KMS-11 (cell line): ENCODE data around the gene HYDIN.
"Not testable (repeated sequence)": the region's sequence is repeated elsewhere in the genome, so short reads cannot be mapped to it uniquely, and the experiment has no call there.

ENCODE experiments used
- H2AFZ ChIP-seq: fragments of 200-600 bp; sonication (generic); 2 replicates; pipeline ENCODE4 v1.6.1; 2016; ENCODE audit warnings: antibody characterized with exemption, mixed run types, low read depth
- H3K27ac ChIP-seq: fragments of 200-600 bp; sonication (generic); 2 replicates; pipeline ENCODE4 v1.6.1; 2016; ENCODE audit warnings: mild to moderate bottlenecking, mixed run types
- H3K27me3 ChIP-seq: fragments of 200-600 bp; sonication (generic); 2 replicates; pipeline ENCODE4 v1.6.1; 2017; ENCODE audit warnings: mild to moderate bottlenecking, low read depth, mixed run types, moderate library complexity; ENCODE audit not compliant: insufficient read depth
- H3K36me3 ChIP-seq: fragments of 200-600 bp; sonication (generic); 2 replicates; pipeline ENCODE4 v1.6.1; 2017; ENCODE audit warnings: mild to moderate bottlenecking, mixed run types; ENCODE audit not compliant: insufficient read depth
- H3K4me1 ChIP-seq: fragments of 200-600 bp; sonication (generic); 2 replicates; pipeline ENCODE4 v1.6.1; 2016; ENCODE audit warnings: mild to moderate bottlenecking, low read depth, mixed run types; ENCODE audit not compliant: poor library complexity, severe bottlenecking
- H3K4me2 ChIP-seq: fragments of 200-600 bp; sonication (generic); 2 replicates; pipeline ENCODE4 v1.7.0; 2016; ENCODE audit warnings: mild to moderate bottlenecking, mixed run types
- H3K4me3 ChIP-seq: fragments of 200-600 bp; sonication (generic); IDR thresholded peaks from 2 replicates; pipeline ENCODE4 v1.6.1; 2017; ENCODE audit warnings: low read depth, low read length, mixed read lengths; ENCODE audit not compliant: insufficient read depth
- H3K79me2 ChIP-seq: fragments of 200-600 bp; sonication (generic); 2 replicates; pipeline ENCODE4 v1.6.1; 2016; ENCODE audit warnings: low read depth, mixed run types; ENCODE audit not compliant: insufficient read depth
- H3K9ac ChIP-seq: fragments of 200-600 bp; sonication (generic); 2 replicates; pipeline ENCODE4 v1.6.1; 2016; ENCODE audit warnings: mild to moderate bottlenecking, mixed run types
- H4K20me1 ChIP-seq: fragments of 200-600 bp; sonication (generic); 2 replicates; pipeline ENCODE4 v1.6.1; 2016; ENCODE audit warnings: mild to moderate bottlenecking, mixed run types; ENCODE audit not compliant: insufficient read depth

HYDIN gene

DNA sequence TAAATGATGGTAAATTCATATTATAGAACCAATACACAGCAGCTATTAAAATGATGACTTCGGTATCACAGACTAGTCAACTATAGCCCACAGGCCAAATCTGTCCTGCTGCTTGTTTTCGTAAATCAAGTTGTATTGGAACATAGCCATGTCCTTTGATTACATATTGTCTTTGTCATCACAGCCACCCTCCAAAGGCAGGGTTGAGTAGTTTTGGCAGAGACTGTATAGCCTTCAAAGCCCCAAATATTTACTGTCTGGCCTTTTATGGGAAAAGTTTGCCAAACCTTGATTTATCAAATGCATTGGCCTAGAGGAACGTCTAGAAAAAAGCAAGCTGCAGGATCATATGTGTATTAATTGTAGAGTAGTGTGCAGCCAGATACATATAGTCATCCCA lies 270.4 kb downstream of the HYDIN start:
- H3K4me1 ChIP-seq, H3K36me3 ChIP-seq, H3K27me3 ChIP-seq, H4K20me1 ChIP-seq, H2AFZ ChIP-seq, H3K4me3 ChIP-seq, H3K9ac ChIP-seq, H3K4me2 ChIP-seq, H3K27ac ChIP-seq, H3K79me2 ChIP-seq: not testable (repeated sequence)

- H4K20me1 ChIP-seq, H3K4me1 ChIP-seq, H3K79me2 ChIP-seq, H3K4me3 ChIP-seq, H3K4me2 ChIP-seq, H3K27me3 ChIP-seq, H3K9ac ChIP-seq, H3K36me3 ChIP-seq, H3K27ac ChIP-seq, H2AFZ ChIP-seq: not testable (repeated sequence)
Observed at GRCh38 chr16:70954922-70955321, 275.6 kb downstream of the HYDIN start.

DNA sequence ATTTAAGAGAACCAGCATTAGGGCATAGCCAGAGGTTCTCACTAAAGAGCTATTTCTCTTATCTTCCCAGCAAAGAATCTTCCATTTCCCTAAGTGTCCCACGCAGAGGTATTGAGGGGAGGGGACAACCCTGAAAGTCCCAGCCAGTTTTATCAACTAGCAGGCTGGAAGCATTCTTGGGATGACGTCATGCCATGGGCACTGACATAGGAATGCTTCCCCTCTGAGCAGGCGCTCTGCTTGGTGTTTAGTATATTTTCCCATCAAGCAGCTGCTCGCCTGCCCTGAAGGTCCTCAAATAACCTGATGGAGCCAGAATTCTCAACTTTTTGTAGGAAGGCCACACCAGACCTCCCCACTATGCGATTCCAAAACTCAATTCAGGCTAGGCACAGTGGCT lies 276.7 kb downstream of the HYDIN start:
- not testable (repeated sequence) for H3K27me3 ChIP-seq, H3K79me2 ChIP-seq, H3K27ac ChIP-seq, H3K4me2 ChIP-seq, H3K4me3 ChIP-seq, H3K4me1 ChIP-seq, H4K20me1 ChIP-seq, H2AFZ ChIP-seq, H3K9ac ChIP-seq, H3K36me3 ChIP-seq

GRCh38 chr16:70943551-70943950 lies 287.0 kb downstream of the HYDIN start:
- not testable (repeated sequence) for H3K79me2 ChIP-seq, H3K4me2 ChIP-seq, H2AFZ ChIP-seq, H3K36me3 ChIP-seq, H3K9ac ChIP-seq, H3K27ac ChIP-seq, H4K20me1 ChIP-seq, H3K4me1 ChIP-seq, H3K4me3 ChIP-seq, H3K27me3 ChIP-seq

GRCh38 chr16:70939690-70940359 lies 290.7 kb downstream of the HYDIN start:
- H3K27ac ChIP-seq, H4K20me1 ChIP-seq, H2AFZ ChIP-seq, H3K9ac ChIP-seq, H3K4me2 ChIP-seq, H3K4me1 ChIP-seq, H3K4me3 ChIP-seq, H3K27me3 ChIP-seq, H3K79me2 ChIP-seq, H3K36me3 ChIP-seq: not testable (repeated sequence)

- not testable (repeated sequence) for H3K4me1 ChIP-seq, H3K27ac ChIP-seq, H4K20me1 ChIP-seq, H3K4me3 ChIP-seq, H3K9ac ChIP-seq, H3K4me2 ChIP-seq, H3K36me3 ChIP-seq, H3K27me3 ChIP-seq, H3K79me2 ChIP-seq, H2AFZ ChIP-seq
Observed at GRCh38 chr16:70936781-70937525, 293.6 kb downstream of the HYDIN start.

DNA sequence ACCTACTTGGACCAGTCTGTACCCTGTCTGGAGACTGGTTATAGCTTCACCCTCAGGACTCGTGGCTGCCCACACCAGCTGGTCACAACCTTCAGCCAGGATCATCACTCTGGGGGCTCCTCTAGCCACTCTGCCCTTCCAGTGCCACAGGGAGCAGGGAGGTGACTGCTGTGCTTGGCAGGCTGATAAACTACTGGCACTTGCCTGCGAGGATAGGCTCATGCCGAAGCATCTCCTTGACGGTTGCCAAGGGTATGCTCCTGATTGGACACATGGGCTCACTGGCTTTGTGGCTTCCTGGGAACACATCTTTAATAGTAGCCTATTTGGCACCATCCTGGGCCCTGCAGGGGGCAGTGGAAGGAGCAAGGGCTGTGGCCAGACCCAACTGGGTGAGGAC lies 295.2 kb downstream of the HYDIN start:
- H3K4me1 ChIP-seq, H4K20me1 ChIP-seq, H3K27me3 ChIP-seq, H3K79me2 ChIP-seq, H3K4me3 ChIP-seq, H3K27ac ChIP-seq, H3K9ac ChIP-seq, H2AFZ ChIP-seq, H3K4me2 ChIP-seq, H3K36me3 ChIP-seq: not testable (repeated sequence)

DNA sequence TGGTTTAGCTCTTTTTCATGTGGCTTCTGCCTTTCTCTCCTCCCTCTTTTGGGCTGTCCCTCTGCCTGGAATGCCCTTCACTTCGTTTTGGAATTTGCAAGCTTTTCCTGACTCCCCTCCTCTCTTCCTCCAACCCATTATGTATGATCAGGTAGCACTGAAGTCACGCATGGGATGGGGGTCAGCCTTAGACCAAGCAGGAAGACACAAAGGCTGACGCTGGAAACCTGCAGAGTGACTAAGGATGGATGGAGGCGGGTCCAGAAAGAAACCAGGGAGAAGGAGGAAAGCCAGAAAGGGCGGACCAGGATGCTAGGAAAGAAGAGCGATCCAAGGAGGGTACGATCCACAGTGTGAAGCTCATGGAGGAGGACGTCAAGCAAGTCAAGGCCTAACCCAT lies 296.8 kb downstream of the HYDIN start:
- H3K79me2 ChIP-seq, H3K36me3 ChIP-seq, H2AFZ ChIP-seq, H3K4me2 ChIP-seq, H3K27me3 ChIP-seq, H3K4me3 ChIP-seq, H3K4me1 ChIP-seq, H4K20me1 ChIP-seq, H3K9ac ChIP-seq, H3K27ac ChIP-seq: not testable (repeated sequence)

- H4K20me1 ChIP-seq, H3K79me2 ChIP-seq: not testable (repeated sequence)
Observed at GRCh38 chr16:70930757-70931156, 299.8 kb downstream of the HYDIN start.

GRCh38 chr16:70922164-70922563 lies 308.4 kb downstream of the HYDIN start:
- not testable (repeated sequence) for H3K4me1 ChIP-seq, H3K36me3 ChIP-seq, H3K79me2 ChIP-seq, H3K27ac ChIP-seq, H4K20me1 ChIP-seq, H3K27me3 ChIP-seq, H3K9ac ChIP-seq, H3K4me3 ChIP-seq, H2AFZ ChIP-seq, H3K4me2 ChIP-seq

More at GRCh38 chr16:70930757-70931156, 299.8 kb downstream of the HYDIN start:
- not testable (repeated sequence) for H3K9ac ChIP-seq, H3K27ac ChIP-seq, H3K27me3 ChIP-seq, H3K4me3 ChIP-seq, H3K36me3 ChIP-seq, H3K4me1 ChIP-seq, H2AFZ ChIP-seq, H3K4me2 ChIP-seq
